ENCODE measurements around the gene MITF.
"Not testable (repeated sequence)": the region's sequence is repeated elsewhere in the genome, so short reads cannot be mapped to it uniquely, and the experiment has no call there.

MITF gene

DNA sequence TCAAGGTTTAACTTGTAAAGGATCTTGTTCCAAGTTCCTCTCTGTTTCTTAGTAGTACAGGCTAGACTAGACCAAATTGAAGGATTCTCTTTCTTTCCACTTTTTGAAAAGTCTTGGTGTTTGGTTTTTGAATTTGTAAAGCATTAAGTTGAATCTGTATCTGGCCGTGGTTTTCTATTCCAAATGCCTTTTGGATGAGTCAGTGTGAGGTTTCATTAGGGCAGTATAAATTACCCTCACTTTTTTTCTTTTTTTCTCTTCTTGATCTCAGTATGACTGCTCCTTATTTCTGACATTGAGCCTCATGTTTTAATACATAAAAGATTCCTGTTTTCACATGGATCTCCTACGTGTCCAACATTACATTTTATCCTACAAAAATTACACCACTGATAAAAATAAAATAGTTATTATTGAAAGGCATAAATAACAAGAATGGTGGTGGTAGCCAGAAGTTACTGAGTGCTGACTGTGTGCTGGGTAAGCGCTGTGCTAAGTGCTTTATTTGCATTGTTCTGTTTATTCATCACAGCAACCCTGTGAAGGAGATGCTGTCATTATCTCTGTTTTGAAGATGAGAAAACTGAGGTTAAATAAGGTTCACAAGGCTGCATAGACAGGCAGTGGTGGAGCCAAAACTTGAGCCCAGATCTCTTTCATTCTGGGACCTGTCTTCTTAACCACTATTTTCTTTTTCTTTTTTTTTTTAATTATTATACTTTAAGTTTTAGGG is 48.3 kb downstream of the MITF start:
- no peak for DNase-seq (ENCODE audit: low read depth in 2 of 2)

GRCh38 chr3:69791106-69791505 is 51.8 kb downstream of the MITF start:
- no peak for DNase-seq (ENCODE audit: low read depth in 2 of 2)

GRCh38 chr3:69791919-69792399 is 52.7 kb downstream of the MITF start:
- no peak for DNase-seq (ENCODE audit: low read depth in 2 of 2)

GRCh38 chr3:69796126-69796525 is 56.9 kb downstream of the MITF start:
- not testable (repeated sequence) for DNase-seq (ENCODE audit: low read depth in 2 of 2)

DNA sequence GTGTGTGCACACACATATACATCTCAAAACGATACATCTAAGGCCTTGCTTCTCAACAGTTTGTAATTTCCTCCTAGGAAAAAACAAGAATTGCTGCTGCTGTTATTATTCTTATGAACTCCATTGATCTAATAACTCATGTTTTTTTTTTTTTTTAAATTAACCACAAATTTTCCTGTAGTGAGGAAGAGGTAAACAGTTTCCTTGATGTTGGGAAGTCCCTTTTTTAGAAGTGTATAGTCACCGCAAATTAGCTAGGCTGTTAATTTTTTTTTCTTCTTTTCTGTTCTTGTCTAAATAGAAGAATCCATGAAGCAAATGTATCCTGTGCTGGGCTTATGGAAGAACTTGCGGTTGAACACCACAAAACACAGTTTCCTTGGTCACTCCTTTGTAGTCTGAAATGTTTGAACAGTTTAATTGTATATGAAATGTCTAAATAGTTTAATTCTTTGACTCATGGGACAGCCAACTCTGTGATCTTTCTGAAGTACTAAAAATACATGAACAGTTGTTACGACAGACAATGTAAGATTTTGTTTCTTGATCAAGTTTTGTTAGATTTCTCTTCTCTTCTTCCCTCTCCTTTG is 64.5 kb downstream of the MITF start:
- DNase-seq (ENCODE audit: low read depth in 2 of 2) = no peak

DNA sequence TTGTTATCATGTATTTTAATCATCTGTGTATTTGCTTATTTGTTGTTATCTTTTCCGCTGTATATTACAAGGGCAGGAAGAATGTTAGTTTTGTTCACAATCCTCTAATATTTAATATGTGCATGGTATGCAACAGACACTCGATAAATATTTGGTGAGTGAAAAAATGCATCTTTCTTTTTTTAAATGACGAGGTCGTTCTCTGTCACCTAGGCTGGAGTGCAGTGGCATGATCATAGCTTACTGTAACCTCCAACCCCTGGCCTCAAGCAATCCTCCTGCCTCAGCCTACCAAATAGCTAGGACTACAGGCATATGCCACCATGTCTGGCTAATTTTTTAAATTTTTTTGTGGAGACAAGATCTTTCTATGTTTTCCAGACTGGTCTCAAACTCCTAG is 66.2 kb downstream of the MITF start:
- DNase-seq (ENCODE audit: low read depth in 2 of 2) = no peak

- no peak for DNase-seq (ENCODE audit: low read depth in 2 of 2)
Measured at GRCh38 chr3:69806735-69807438, 67.6 kb downstream of the MITF start.

DNA sequence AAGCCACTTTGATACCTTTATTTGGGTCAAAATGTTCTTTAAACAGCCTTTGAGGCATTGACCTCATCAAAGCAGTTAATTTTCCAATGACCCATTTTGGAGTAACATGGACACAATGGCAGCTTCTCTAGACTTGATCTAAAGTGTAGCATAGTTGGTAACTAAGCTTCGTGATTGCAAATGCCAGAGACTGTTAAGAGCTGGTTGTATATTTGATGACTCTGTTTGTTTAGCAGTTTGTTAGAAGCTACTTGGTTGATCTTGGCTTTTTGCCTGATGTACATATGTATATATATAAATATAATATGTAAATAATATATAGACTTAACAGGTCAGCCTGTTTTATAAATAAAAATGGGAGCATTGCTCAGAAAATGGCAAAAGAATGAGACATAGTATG is 68.4 kb downstream of the MITF start:
- no peak for DNase-seq (ENCODE audit: low read depth in 2 of 2)

DNA sequence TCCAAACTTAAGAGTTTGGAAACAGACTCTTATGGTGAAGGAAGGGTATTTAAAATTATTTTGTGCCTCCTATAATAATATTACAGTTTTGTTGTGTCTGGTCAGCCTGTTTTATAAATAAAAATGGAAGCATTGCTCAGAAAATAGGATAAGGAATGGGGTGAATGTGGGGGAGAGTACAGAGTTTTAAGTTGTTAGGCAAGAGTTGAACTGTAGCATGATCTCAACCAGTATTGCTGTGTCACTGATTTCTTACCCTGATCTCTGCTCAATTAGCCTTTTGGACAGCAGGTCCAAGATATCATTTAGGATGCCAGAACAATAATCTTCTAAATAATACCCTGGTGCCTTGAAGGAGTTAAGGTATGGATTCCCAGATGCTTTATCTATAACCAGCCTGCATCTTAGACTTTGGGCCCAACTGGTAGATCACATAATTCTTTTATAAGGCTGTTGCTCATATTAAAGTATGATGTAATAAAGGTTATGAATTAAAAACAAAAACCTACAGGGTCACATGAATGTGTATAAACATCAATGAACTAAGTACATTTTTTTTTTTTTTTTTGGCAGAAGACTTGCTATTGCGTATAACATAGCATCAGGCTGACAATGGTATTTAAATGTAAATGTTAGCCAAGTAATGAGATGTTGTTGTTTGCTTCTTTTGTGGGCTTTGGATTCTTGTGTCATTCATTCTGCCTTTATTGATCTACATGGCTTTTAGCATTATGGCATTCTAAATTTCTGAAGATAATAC is 70.0 kb downstream of the MITF start:
- no peak for DNase-seq (ENCODE audit: low read depth in 2 of 2)

GRCh38 chr3:69811452-69812401 is 72.5 kb downstream of the MITF start:
- no peak for DNase-seq (ENCODE audit: low read depth in 2 of 2)

- no peak for DNase-seq (ENCODE audit: low read depth in 2 of 2)
Measured at GRCh38 chr3:69815970-69816369, 76.7 kb downstream of the MITF start.

- no peak for DNase-seq (ENCODE audit: low read depth in 2 of 2)
Measured at GRCh38 chr3:69817988-69818387, 78.7 kb downstream of the MITF start.

DNA sequence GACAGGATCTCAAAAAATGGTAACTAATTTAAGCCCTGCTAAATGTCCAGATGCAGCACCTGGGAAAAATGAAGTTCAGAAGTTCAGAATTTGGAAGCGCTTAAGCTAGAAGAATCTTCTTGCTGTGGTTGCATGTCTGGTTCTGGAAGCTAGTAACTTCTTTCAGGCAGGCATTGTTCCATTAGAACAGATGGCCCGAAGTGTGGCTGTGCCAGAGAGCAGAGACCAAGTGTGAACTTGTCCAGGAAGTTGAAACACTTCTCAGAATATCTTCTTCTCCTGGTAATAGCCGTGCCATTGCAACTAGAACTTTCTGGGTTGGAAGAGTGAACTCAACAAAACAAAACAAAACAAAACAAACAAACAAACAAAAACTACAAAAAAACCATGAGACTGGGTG is 80.0 kb downstream of the MITF start:
- DNase-seq (ENCODE audit: low read depth in 2 of 2) = no peak

GRCh38 chr3:69821133-69821532 is 81.9 kb downstream of the MITF start:
- no peak for DNase-seq (ENCODE audit: low read depth in 2 of 2)

GRCh38 chr3:69823743-69824142 is 84.5 kb downstream of the MITF start:
- no peak for DNase-seq (ENCODE audit: low read depth in 2 of 2)

DNA sequence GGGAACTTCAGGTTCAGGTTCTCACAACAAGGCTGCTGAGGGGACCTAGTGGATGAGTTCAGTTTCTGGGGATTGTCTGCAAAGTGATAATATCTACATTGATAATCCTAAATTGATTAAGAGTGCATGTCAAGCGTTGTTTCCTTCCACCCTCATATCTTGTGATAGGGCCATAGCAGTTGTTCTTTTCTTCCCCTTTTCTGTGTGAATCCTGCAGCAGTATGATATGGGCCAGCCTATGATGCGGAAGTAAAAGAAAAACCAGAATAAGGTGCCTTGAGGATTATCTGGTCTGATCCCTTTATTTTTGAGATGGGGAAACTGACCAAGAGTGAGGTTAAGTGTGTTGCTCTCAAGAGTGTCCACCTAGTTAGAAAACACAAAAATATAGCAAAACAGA is 86.2 kb downstream of the MITF start:
- DNase-seq (ENCODE audit: low read depth in 2 of 2) = no peak

DNA sequence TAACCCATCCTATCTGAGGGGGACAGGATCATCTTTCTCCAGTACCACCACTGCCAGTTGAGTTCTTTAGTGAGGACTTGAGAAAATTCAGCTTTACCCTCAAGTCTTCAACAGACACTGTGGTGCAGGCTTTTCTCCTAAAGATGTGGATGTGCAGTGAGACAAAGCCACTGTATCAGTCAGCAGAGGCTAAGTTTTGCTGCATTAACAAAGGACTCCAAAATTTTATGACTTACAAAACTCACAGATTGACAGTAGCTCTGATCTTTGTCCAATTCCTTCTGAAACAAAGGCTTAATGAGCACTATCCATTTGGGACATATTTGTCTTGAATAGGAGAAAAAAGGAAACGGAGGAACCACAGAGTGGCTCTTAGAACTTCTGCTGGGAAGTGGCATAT is 87.9 kb downstream of the MITF start:
- no peak for DNase-seq (ENCODE audit: low read depth in 2 of 2)

GRCh38 chr3:69828817-69829216 is 89.6 kb downstream of the MITF start:
- no peak for DNase-seq (ENCODE audit: low read depth in 2 of 2)

DNA sequence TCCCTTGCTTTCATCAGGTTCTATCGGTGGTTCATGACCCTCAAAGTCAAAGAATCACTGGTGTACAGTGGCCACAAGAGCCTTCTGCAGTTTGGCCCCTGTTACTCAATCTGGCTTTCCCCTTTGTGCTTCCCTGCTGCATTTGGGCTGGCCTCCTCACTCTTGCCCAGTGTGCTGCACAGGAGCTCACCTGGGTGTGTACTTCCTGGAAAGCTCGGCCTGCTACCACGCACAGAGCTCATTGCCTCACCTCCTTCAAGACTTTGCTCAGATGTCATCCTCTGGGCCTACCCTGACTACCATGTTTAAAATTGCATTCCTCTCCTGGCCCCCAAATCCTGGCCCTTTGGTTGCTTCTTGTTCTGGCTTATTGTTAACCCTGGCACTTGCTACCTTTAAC is 90.9 kb downstream of the MITF start:
- no peak for DNase-seq (ENCODE audit: low read depth in 2 of 2)

DNA sequence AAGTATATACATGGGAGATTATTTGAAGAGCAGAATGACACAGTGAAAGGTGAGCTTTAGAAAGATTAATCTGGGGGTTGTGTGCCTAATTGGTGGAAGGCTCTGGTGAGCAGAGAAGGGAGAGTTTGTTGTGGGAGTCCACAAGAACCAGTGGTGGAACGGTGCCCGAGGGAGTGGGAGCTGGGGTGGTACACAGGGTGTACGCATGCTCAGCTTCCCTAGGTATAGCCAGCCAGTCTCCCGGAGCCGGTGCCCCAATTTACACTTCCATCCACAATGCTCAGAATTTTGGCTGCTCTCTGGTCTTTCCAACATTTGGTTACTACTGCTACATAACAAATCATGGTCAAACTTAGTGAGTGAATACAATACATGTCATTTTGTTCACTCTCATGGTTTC is 92.5 kb downstream of the MITF start:
- no peak for DNase-seq (ENCODE audit: low read depth in 2 of 2)

- DNase-seq (ENCODE audit: low read depth in 2 of 2) = no peak
Measured at GRCh38 chr3:69833591-69833990, 94.3 kb downstream of the MITF start.

Data from stimulated activated CD4-positive, alpha-beta T cell treated with anti-CD3 and anti-CD28 coated beads, Interleukin-1b, Interleukin-23, amount 100 ng/mL, for 1 hour (primary cell).